GM21717 (cell line): ENCODE measurements around the gene PSMD11.

ENCODE experiments used
- ATAC-seq: cut with Tn5 transposase; IDR thresholded peaks from one replicate; pipeline ENCODE4 v1.9.1; 2021; ENCODE audit warnings: mild to moderate bottlenecking, moderate library complexity; ENCODE audit not compliant: unreplicated experiment

PSMD11 gene

DNA sequence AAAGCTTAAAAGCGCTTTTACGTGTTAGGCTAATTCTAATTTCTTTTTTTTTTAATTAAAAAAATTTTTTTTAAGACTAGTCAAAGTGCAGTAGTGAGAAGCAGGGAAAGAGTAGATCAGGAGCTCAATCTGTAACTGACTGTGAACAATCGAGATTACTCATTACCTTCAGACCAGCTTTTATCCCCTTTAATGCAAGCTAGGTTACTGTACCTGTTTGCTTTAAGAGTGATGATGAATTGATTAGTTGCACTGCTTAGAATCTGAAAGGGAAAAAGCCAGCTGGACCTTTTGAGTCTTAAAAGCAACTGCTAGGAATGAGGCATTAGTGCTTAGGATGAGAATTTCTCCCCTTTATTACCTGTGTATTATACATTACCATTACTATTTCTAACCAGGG lies 19.0 kb downstream of the PSMD11 start:
- no peak for ATAC-seq

DNA sequence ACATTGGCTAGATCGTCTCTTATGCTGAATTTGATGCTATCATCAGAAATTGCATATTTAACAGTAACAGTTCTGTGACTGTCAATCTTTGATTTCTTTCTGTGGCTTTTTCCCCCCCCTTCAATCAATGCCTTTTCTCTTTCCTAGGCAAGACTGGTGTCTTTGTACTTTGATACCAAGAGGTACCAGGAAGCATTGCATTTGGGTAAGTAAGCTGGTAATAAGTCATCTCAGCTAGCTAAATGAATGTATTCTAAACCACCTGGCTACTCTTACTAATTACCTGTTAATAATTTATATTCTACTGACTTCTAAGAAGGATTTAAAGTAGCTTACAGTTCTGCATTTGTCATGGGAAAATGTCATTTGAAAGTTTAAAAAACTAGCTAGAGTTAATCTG lies 20.1 kb downstream of the PSMD11 start:
- ATAC-seq, result no peak

DNA sequence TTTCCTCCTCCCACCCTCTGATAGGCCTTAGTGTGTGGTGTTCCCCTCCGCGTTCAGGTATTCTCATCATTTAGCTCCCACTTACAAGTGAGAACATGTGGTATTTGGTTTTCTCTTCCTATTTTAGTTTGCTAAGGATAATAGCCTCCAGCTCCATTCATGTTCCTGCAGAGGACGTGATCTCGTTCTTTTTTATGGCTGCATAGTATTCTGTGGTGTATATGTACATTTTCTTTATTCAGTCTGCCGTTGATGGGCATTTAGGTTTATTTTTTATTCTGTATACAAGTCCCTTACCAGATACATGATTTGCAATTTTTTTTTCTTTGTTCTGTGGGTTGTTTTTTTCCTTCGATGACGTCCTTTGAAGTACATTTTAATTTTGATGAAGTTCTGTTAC lies 23.6 kb downstream of the PSMD11 start:
- no peak for ATAC-seq

DNA sequence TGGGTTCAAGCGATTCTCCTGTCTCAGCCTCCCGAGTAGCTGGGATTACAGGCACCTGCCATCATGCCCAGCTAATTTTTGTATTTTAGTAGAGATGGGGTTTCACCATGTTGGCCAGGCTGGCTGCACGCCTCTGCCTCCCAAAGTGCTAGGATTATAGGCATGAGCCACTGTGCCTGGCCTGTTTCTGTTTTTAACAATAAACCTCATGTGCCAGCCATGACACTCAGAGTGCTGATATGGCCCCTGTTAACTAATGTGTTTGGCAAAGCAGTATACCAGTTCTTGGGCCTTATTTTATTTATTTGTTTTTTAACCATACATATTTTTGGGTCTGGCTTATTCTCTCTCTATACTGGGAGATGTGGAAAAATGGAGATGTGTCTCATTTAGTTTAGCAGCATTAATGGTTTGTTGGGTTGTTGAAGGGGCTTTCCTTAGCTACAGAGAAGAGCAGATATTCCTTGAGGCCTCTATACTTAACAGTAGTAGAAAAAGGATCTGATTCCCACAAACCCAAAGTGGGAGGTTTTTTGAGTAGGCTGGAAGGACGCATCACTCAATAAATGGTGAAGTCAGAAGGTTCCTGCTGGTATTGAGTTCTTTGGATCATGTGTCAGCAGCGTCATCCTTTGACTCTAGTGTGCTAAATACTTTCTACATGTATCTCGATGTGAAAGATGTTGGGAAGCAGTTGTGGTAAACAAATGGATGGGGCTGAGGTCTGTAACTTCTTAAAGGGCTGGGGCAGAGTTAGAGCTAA lies 26.3 kb downstream of the PSMD11 start:
- no peak for ATAC-seq

- ATAC-seq, result no peak
Observed at GRCh38 chr17:32471652-32472051, 27.3 kb downstream of the PSMD11 start.

DNA sequence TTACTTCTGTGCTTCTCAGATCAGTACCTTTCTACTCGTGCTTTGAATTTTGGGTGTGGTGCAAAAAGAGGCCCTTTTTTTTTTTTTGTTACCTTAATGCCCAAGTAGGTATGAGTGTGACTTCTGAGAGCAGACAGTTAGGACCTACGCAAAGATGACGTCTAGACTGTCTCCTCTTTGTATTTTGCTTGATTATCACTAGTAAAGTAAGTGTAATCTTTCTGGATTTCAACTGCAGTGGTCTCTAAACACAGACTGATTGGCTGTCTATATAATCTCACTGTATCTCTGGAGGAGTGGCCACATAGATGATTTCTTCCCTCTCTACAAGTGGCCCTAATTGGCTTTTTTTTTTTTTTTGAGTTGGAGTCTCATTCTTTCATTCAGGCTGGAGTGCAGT lies 30.9 kb downstream of the PSMD11 start:
- ATAC-seq, result no peak

DNA sequence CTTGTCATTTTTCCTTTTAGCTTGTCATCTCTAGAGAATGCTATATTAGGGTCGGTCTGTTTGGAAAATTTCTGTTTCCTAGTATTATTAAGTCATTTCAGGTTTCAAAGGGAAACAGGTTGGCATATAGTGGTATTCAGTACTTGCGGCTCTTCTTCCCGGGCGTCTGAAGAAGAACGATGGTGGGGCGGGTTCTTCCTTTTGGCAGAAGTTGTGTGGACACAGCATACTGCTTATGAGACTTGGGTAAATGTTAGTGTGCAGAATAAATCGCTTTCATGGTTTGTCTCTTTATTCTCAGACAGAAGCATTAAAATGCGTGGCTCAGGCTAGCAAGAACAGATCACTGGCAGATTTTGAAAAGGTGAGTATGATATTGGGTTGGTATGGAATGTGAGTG lies 32.9 kb downstream of the PSMD11 start:
- no peak for ATAC-seq

- no peak for ATAC-seq
Observed at GRCh38 chr17:32479074-32479617, 34.8 kb downstream of the PSMD11 start.

DNA sequence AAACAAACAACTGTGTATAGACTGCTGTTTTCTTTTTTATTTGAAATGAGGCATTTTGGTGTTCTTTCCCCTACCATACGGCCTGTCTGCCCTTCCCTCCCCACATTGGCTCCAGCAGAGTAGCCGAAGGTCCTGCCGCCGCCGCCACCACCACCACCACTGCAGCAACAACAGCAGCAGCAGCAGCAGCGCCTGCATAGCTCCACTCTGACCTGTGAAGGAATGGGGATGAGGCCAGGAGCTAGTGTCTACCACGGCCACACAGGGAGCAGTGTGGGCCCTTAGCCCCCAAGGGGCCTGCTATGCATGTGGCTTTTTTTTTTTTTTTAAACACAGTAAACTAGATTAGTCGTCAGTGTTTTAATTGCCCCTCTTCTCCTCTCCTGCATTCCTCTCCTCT lies 36.9 kb downstream of the PSMD11 start:
- no peak for ATAC-seq

GRCh38 chr17:32482568-32483320 lies 38.4 kb downstream of the PSMD11 start:
- no peak for ATAC-seq

DNA sequence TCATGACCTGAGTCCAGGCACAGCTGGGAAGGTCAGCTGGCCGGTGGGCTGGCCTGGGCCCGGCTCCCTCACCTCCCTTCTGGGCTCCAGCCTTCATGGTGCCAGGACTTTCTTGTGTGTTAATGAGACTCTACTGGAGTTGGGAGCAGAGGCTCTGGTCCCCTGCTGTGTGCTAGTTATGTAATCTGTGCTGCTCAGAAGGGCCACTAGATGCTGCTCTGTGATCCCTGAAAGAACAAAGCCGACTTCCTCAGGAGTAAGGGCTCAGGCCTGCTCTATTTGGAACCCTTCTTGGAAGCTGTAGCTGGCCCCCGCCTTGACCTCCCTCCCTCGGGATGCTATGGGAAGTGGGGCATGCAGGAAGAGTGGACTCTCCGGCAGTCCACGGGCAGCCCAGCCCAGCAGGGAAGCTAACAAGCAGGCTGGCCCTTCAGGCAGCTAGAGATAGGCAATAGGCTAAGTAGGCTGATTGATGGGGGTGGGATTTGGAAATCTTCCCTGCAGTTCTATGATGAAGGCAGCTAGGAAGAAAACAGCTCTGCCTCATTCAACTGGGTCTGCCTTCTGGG lies 39.2 kb downstream of the PSMD11 start:
- no peak for ATAC-seq

DNA sequence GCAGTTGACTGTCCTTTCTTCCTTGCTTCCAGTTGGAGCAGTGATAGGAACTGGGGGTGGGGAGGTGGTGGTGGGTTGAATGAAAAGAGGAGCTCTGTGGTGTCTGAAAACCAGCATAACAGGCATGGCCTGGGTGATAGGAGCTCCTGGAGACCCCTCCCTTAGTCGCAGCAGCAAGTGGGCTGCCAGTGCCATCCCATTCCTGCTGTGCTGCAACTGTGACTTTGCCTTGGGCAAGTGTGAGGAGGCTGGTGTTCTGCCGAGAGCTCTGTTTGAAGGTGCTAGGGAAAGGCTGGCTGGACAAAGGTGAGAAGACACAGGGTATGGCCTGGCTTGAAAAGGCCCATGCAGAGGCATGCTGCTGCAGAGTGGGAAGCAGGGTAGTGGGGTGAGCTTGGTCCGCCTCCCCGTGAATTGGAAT lies 39.7 kb downstream of the PSMD11 start:
- ATAC-seq, result no peak

- no peak for ATAC-seq
Observed at GRCh38 chr17:32484628-32485027, 40.3 kb downstream of the PSMD11 start.

DNA sequence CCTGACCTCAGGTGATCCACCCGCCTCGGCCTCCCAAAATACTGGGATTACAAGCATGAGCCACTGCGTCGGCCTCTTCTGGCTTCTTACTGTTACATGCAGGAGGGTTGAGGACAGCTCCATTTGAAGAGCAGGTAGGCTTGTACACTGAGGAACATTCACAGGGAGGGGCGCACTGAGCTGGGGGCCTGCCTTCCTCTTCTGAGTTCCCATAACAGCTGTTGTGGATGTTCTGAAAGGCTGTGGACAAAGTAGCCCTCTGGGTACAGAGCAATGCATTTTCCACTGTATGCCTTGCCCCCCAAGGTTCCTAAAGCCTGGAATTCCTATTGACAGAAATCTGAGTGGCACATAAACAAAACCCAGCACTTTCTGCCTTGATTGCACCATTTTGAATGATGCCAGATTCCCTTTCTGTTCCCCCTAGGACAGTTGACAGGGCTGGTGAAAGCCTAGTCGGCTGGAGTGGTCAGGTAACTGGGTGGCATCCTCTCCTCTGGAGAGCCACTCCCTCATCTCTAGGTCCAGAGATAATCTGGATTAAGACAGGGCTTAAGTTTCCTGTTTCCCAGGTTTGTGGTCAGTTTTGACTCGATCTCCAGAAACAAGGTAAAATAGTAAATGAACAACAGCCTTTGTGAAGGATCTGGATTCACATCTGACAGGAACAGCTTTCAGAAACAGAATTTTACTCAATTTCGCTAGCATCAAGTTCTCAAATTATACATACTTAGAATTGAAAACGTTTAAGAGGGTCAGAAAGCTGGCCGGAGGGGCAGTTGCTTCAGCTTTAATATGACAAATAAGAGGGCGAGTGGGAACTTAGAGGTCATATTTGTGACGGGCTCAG lies 41.2 kb downstream of the PSMD11 start:
- no peak for ATAC-seq

- peak; percentile 38 for ATAC-seq
Observed at GRCh38 chr17:32486111-32486700, 41.9 kb downstream of the PSMD11 start.

- ATAC-seq, result peak; percentile 42
Observed at GRCh38 chr17:32486701-32487472, 42.6 kb downstream of the PSMD11 start, which contains the start of gene CDK5R1. Gene CDK5R1 (plus strand): TSS chr17:32486993. CDS start chr17:32487621, 628 bp downstream.

DNA sequence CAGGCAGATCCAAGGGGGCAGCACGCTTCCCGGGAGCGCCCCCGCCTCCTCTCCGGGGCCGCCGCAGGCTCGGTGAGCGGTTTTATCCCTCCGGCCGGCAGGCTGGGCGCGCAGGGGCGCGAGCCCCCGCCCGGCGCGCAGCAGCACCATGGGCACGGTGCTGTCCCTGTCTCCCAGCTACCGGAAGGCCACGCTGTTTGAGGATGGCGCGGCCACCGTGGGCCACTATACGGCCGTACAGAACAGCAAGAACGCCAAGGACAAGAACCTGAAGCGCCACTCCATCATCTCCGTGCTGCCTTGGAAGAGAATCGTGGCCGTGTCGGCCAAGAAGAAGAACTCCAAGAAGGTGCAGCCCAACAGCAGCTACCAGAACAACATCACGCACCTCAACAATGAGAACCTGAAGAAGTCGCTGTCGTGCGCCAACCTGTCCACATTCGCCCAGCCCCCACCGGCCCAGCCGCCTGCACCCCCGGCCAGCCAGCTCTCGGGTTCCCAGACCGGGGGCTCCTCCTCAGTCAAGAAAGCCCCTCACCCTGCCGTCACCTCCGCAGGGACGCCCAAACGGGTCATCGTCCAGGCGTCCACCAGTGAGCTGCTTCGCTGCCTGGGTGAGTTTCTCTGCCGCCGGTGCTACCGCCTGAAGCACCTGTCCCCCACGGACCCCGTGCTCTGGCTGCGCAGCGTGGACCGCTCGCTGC lies 43.3 kb downstream of the PSMD11 start:
- ATAC-seq, result no peak

DNA sequence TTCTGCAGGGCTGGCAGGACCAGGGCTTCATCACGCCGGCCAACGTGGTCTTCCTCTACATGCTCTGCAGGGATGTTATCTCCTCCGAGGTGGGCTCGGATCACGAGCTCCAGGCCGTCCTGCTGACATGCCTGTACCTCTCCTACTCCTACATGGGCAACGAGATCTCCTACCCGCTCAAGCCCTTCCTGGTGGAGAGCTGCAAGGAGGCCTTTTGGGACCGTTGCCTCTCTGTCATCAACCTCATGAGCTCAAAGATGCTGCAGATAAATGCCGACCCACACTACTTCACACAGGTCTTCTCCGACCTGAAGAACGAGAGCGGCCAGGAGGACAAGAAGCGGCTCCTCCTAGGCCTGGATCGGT lies 43.9 kb downstream of the PSMD11 start:
- ATAC-seq, result no peak

- no peak for ATAC-seq
Observed at GRCh38 chr17:32488604-32489180, 44.4 kb downstream of the PSMD11 start.
